ENCODE results near the gene DNAI2. TPM values are rescaled to one million over a fixed set of nuclear protein-coding genes. Genes with fewer than 3 reads are reported as not detected.

Gene DNAI2
- total RNA-seq, 1 experiment from 2014 or later, result not detected

DNA sequence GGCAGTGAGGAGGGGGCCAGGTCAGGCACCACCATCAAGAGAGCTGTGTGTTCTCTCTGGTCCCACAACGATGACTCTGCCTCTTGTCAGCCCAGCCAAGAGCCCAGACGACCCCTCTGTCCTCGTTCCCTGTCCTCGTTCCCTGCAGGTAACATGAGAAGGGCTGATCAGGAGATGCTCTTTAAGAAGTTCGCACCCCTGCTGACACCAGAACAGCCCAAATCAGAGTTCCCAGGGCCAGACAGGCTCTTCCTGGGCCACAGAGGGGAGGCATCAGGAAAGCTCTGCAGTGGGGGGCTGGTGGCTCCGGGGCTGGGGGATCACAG is 13.5 kb upstream of the DNAI2 start:
- intact Hi-C loops (cut with micrococcal nuclease), result no loop called here
- BruUV-seq (replicated peaks), result no TSS peak
- H3K79me2 ChIP-seq (ENCODE audit: insufficient read depth, low read length), result no peaks in the 10 kb centered on the region
- TF ChIP-seq EZH2phosphoT487 (IDR thresholded peaks at IDR 0.05; ENCODE audit: borderline replicate concordance) (no peak), CBX3 (IDR thresholded peaks at IDR 0.05; ENCODE audit: low read depth) (no peak), SIN3A (IDR thresholded peaks at IDR 0.05; ENCODE audit: low read depth) (no peak), ELF1 (IDR thresholded peaks at IDR 0.05; ENCODE audit: borderline replicate concordance, low read depth) (no peak), YY1 (IDR thresholded peaks at IDR 0.05; ENCODE audit: extremely low read depth, insufficient replicate concordance, low read depth, low read length) (no peak), SP1 (IDR thresholded peaks at IDR 0.05; ENCODE audit: low read depth) (no peak), FOSL1 (IDR thresholded peaks at IDR 0.05; ENCODE audit: low read depth) (no peak), TCF7L2 (IDR thresholded peaks at IDR 0.05; ENCODE audit: borderline replicate concordance, extremely low read depth, insufficient read depth, insufficient read length) (no peak), POLR2A (IDR thresholded peaks at IDR 0.05; ENCODE audit: borderline replicate concordance, extremely low read depth, insufficient read depth, insufficient read length) (no peak), ZNF274 (IDR thresholded peaks at IDR 0.05; ENCODE audit: low read depth, low read length) (no peak), RAD21 (IDR thresholded peaks at IDR 0.05; ENCODE audit: low read depth) (no peak), SRF (IDR thresholded peaks at IDR 0.05; ENCODE audit: low read depth) (no peak), CEBPB (IDR thresholded peaks at IDR 0.05; ENCODE audit: low read depth) (no peak), POLR2AphosphoS5 (IDR thresholded peaks at IDR 0.05; ENCODE audit: low read depth, low read length) (no peak), EGR1 (IDR thresholded peaks at IDR 0.05; ENCODE audit: low read depth) (no peak), ZFX (IDR thresholded peaks at IDR 0.05) (no peak)
- TF ChIP-seq, protein P1, sequence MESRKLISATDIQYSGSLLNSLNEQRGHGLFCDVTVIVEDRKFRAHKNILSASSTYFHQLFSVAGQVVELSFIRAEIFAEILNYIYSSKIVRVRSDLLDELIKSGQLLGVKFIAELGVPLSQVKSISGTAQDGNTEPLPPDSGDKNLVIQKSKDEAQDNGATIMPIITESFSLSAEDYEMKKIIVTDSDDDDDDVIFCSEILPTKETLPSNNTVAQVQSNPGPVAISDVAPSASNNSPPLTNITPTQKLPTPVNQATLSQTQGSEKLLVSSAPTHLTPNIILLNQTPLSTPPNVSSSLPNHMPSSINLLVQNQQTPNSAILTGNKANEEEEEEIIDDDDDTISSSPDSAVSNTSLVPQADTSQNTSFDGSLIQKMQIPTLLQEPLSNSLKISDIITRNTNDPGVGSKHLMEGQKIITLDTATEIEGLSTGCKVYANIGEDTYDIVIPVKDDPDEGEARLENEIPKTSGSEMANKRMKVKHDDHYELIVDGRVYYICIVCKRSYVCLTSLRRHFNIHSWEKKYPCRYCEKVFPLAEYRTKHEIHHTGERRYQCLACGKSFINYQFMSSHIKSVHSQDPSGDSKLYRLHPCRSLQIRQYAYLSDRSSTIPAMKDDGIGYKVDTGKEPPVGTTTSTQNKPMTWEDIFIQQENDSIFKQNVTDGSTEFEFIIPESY (IDR thresholded peaks at IDR 0.05; ENCODE audit: extremely low read depth, insufficient replicate concordance, low read length), result no peak
- TF ChIP-seq, protein P2, sequence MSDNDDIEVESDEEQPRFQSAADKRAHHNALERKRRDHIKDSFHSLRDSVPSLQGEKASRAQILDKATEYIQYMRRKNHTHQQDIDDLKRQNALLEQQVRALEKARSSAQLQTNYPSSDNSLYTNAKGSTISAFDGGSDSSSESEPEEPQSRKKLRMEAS (IDR thresholded peaks at IDR 0.05), result no peak
- TF ChIP-seq, protein P3, sequence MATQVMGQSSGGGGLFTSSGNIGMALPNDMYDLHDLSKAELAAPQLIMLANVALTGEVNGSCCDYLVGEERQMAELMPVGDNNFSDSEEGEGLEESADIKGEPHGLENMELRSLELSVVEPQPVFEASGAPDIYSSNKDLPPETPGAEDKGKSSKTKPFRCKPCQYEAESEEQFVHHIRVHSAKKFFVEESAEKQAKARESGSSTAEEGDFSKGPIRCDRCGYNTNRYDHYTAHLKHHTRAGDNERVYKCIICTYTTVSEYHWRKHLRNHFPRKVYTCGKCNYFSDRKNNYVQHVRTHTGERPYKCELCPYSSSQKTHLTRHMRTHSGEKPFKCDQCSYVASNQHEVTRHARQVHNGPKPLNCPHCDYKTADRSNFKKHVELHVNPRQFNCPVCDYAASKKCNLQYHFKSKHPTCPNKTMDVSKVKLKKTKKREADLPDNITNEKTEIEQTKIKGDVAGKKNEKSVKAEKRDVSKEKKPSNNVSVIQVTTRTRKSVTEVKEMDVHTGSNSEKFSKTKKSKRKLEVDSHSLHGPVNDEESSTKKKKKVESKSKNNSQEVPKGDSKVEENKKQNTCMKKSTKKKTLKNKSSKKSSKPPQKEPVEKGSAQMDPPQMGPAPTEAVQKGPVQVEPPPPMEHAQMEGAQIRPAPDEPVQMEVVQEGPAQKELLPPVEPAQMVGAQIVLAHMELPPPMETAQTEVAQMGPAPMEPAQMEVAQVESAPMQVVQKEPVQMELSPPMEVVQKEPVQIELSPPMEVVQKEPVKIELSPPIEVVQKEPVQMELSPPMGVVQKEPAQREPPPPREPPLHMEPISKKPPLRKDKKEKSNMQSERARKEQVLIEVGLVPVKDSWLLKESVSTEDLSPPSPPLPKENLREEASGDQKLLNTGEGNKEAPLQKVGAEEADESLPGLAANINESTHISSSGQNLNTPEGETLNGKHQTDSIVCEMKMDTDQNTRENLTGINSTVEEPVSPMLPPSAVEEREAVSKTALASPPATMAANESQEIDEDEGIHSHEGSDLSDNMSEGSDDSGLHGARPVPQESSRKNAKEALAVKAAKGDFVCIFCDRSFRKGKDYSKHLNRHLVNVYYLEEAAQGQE (IDR thresholded peaks at IDR 0.05; ENCODE audit: low read depth), result no peak
- TF ChIP-seq, protein P4, sequence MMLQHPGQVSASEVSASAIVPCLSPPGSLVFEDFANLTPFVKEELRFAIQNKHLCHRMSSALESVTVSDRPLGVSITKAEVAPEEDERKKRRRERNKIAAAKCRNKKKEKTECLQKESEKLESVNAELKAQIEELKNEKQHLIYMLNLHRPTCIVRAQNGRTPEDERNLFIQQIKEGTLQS (IDR thresholded peaks at IDR 0.05), result no peak
- H3K27me3 ChIP-seq (ENCODE audit: insufficient read depth, low read length), result no peaks in the 10 kb centered on the region
- ChIA-PET RAD21 (ENCODE audit: low non-redundant PET in 1 of 2, low total read pairs in 2 of 2, uncharacterized antibody in 2 of 2, unreplicated experiment in 2 of 2) (no interaction called here), POLR2A (no interaction called here), CTCF (interaction anchor here (1.5 kb wide), 1 partner anchor 24 kb away, joined by 3 read pairs; no protein-coding TSS in a partner anchor)
- H3K36me3 ChIP-seq (ENCODE audit: control insufficient read depth in 1 of 2, insufficient read depth in 2 of 2, low read length in 2 of 2), result no peaks in the 10 kb centered on the region
- no peaks in the 10 kb centered on the region for H3K9me2 ChIP-seq (ENCODE audit: insufficient read depth)
- H3K9me3 ChIP-seq (ENCODE audit: control insufficient read depth in 1 of 2, insufficient read depth in 1 of 2, low read depth in 1 of 2, low read length in 2 of 2), result no peaks in the 10 kb centered on the region
- no peak overlapping the region for H2AFZ ChIP-seq (ENCODE audit: low read depth, low read length, poor library complexity, severe bottlenecking)
- H3K4me3 ChIP-seq (replicated peaks in 1 of 2; ENCODE audit: low read depth in 1 of 2, low read length in 2 of 2), result no peak overlapping the region
- no peak overlapping the region for H3K9ac ChIP-seq (ENCODE audit: low read length)
- no peaks in the 10 kb centered on the region; a peak in 1 of 4 replicates for H3K4me1 ChIP-seq (ENCODE audit: control insufficient read depth in 1 of 2, insufficient read depth in 2 of 2, low read length in 2 of 2)
- no peak overlapping the region for H3K4me2 ChIP-seq (ENCODE audit: low read length)
- no peak for ATAC-seq
- no peak overlapping the region for H3K27ac ChIP-seq (ENCODE audit: low read depth, low read length)
- no peak for DNase-seq (ENCODE audit: low read depth, low spot score)
- H4K20me1 ChIP-seq (ENCODE audit: insufficient read depth), result no peaks in the 10 kb centered on the region

All from HCT116 (cell line).